Kidney epithelial cell (primary cell): ENCODE measurements around the gene AQP3. TPM values are rescaled to one million over a fixed set of nuclear protein-coding genes. Genes with fewer than 3 reads are reported as not detected.

Experiments
- DNase-seq: peaks from one replicate; pipeline ENCODE4 v3.0.0-alpha.2; 2010; ENCODE audit warnings: low read depth
- H3K27me3 ChIP-seq: 2 replicates; pipeline ENCODE4 v1.6.0; 2011; ENCODE audit warnings: low read length; ENCODE audit not compliant: control insufficient read depth, insufficient read depth
- H3K36me3 ChIP-seq: 2 replicates; pipeline ENCODE4 v1.5.1; 2011; ENCODE audit warnings: low read length; ENCODE audit not compliant: control insufficient read depth, insufficient read depth
- H3K4me3 ChIP-seq: 2 replicates; pipeline ENCODE4 v1.5.1; 2011; ENCODE audit warnings: low read depth, mild to moderate bottlenecking, control low read depth, low read length
- CTCF ChIP-seq: IDR thresholded peaks from 2 replicates; pipeline ENCODE4 v1.5.1; 2011; ENCODE audit warnings: mild to moderate bottlenecking, moderate library complexity, low read length, control low read depth, inconsistent platforms; ENCODE audit not compliant: insufficient read depth, poor library complexity, severe bottlenecking
- total RNA-seq: library from RNA; depleted of rRNA; stranded (reverse); fragments of >200 nt; gene quantifications from 2 replicates; pipeline ENCODE4 v1.2.3, GENCODE V29; 2015

The AQP3 gene
- total RNA-seq, 1 donor from 2014 or later, result 1.1 TPM

GRCh38 chr9:33475357-33475756, 28.0 kb upstream of the AQP3 start:
- TF ChIP-seq CTCF, result no peak
- Histone ChIP-seq H3K27me3 (no peaks in the 10 kb centered on the region), H3K36me3 (no peaks in the 10 kb centered on the region), H3K4me3 (no peak overlapping the region)
- no peak for DNase-seq

GRCh38 chr9:33473643-33474352, 26.4 kb upstream of the AQP3 start, which contains the start of gene NOL6:
Gene NOL6, minus strand, starts transcription at chr9:33473924. Its CDS starts 82 bp downstream, at chr9:33473842.
- no peaks in the 10 kb centered on the region for H3K36me3 ChIP-seq
- no peaks in the 10 kb centered on the region for H3K27me3 ChIP-seq
- DNase-seq, result peak; percentile 93
- TF ChIP-seq CTCF, result no peak
- H3K4me3 ChIP-seq, result peak within 1 kb of the TSS; percentile 78

- DNase-seq, result no peak
- no peak for TF ChIP-seq CTCF
- H3K27me3 ChIP-seq, result no peaks in the 10 kb centered on the region
- H3K36me3 ChIP-seq, result no peaks in the 10 kb centered on the region
- peak overlapping the region; percentile 78 for H3K4me3 ChIP-seq
These were observed 25.7 kb upstream of the AQP3 start for GRCh38 chr9:33472881-33473615.

GRCh38 chr9:33472171-33472880, 24.9 kb upstream of the AQP3 start:
- DNase-seq, result no peak

GRCh38 chr9:33471361-33471760, 24.0 kb upstream of the AQP3 start:
- Histone ChIP-seq H3K36me3 (no peaks in the 10 kb centered on the region), H3K4me3 (no peak overlapping the region), H3K27me3 (no peaks in the 10 kb centered on the region)
- no peak for DNase-seq
- TF ChIP-seq CTCF, result no peak

More at GRCh38 chr9:33472171-33472880, 24.9 kb upstream of the AQP3 start:
- Histone ChIP-seq H3K36me3 (no peaks in the 10 kb centered on the region), H3K4me3 (no peak overlapping the region), H3K27me3 (no peaks in the 10 kb centered on the region)
- no peak for TF ChIP-seq CTCF
